SK-N-SH treated with all-trans-retinoic acid at 6 μM for 48 hours (cell line): Measurements from ENCODE around the gene MAN1A1.

ENCODE experiments used
- ATAC-seq: fragments of 200-7000 bp; cut with Tn5 transposase; 3 replicates; pipeline ENCODE4 v1.9.1; 2020; ENCODE audit warnings: mild to moderate bottlenecking, moderate library complexity
- ARNTL ChIP-seq: fragments of 450-650 bp; formaldehyde crosslinking; IDR thresholded peaks from 2 replicates; pipeline ENCODE4 v1.5.0; 2020; ENCODE audit warnings: low read depth, mild to moderate bottlenecking, moderate library complexity, borderline replicate concordance
- BACH2 ChIP-seq: fragments of 250-450 bp; sonication (Bioruptor Pico); IDR thresholded peaks from 2 replicates; pipeline ENCODE4 v1.9.0; 2021; ENCODE audit warnings: mild to moderate bottlenecking, borderline replicate concordance
- CSDC2 ChIP-seq: fragments of 250-450 bp; sonication (Bioruptor Pico); IDR thresholded peaks from 2 replicates; pipeline ENCODE4 v1.5.0; 2020; ENCODE audit warnings: mild to moderate bottlenecking, moderate library complexity
- CSRNP3 ChIP-seq: fragments of 250-450 bp; sonication (Bioruptor Pico); IDR thresholded peaks from 2 replicates; pipeline ENCODE4 v1.5.1; 2021; ENCODE audit warnings: mild to moderate bottlenecking, moderate library complexity
- ESRRG ChIP-seq: fragments of 250-450 bp; sonication (Bioruptor Pico); IDR thresholded peaks from 2 replicates; pipeline ENCODE4 v1.6.1; 2021; ENCODE audit warnings: mild to moderate bottlenecking
- GLIS3 ChIP-seq: fragments of 250-450 bp; sonication (Bioruptor Pico); IDR thresholded peaks from 2 replicates; pipeline ENCODE4 v1.5.0; 2020; ENCODE audit warnings: mild to moderate bottlenecking, moderate library complexity
- ISL1 ChIP-seq: fragments of 250-450 bp; sonication (Bioruptor Pico); IDR thresholded peaks from 2 replicates; pipeline ENCODE4 v2.1.2; 2022; ENCODE audit warnings: mild to moderate bottlenecking, moderate library complexity
- POU6F1 ChIP-seq: fragments of 250-450 bp; sonication (Bioruptor Pico); IDR thresholded peaks from 2 replicates; pipeline ENCODE4 v1.8.0; 2021; ENCODE audit warnings: low read depth, mild to moderate bottlenecking, moderate library complexity, borderline replicate concordance
- PPARA ChIP-seq: fragments of 250-450 bp; sonication (Bioruptor Pico); IDR thresholded peaks from 2 replicates; pipeline ENCODE4 v1.5.0; 2020; ENCODE audit warnings: mild to moderate bottlenecking, borderline replicate concordance
- RARB ChIP-seq: fragments of 250-450 bp; sonication (Bioruptor Pico); IDR thresholded peaks from 2 replicates; pipeline ENCODE4 v1.8.0; 2021; ENCODE audit warnings: mild to moderate bottlenecking, moderate library complexity
- SNAI2 ChIP-seq: fragments of 250-450 bp; sonication (Bioruptor Pico); IDR thresholded peaks from 2 replicates; pipeline ENCODE4 v1.5.0; 2020; ENCODE audit warnings: mild to moderate bottlenecking, moderate library complexity
- TOX ChIP-seq: fragments of 250-450 bp; sonication (Bioruptor Pico); IDR thresholded peaks from 2 replicates; pipeline ENCODE4 v1.8.0; 2021; ENCODE audit warnings: mild to moderate bottlenecking, moderate library complexity, borderline replicate concordance
- TSHZ2 ChIP-seq: fragments of 250-450 bp; sonication (Bioruptor Pico); IDR thresholded peaks from 2 replicates; pipeline ENCODE4 v1.5.0; 2020; ENCODE audit warnings: mild to moderate bottlenecking, moderate library complexity
- ZC3H10 ChIP-seq: fragments of 250-450 bp; sonication (Bioruptor Pico); IDR thresholded peaks from 2 replicates; pipeline ENCODE4 v1.5.1; 2021; ENCODE audit warnings: mild to moderate bottlenecking, moderate library complexity
- ZFP3 ChIP-seq: fragments of 250-450 bp; sonication (Bioruptor Pico); IDR thresholded peaks from 2 replicates; pipeline ENCODE4 v1.5.0; 2020; ENCODE audit warnings: mild to moderate bottlenecking, moderate library complexity
- ZFP30 ChIP-seq: fragments of 450-650 bp; formaldehyde crosslinking; IDR thresholded peaks from 2 replicates; pipeline ENCODE4 v1.5.0; 2022; ENCODE audit warnings: mild to moderate bottlenecking, moderate library complexity
- ZNF565 ChIP-seq: fragments of 450-650 bp; formaldehyde crosslinking; conservative IDR thresholded peaks from 2 replicates; pipeline ENCODE4 v1.5.0; 2020; ENCODE audit warnings: low read depth, mild to moderate bottlenecking, moderate library complexity
- ZNF70 ChIP-seq: fragments of 450-650 bp; formaldehyde crosslinking; IDR thresholded peaks from 2 replicates; pipeline ENCODE4 v1.5.0; 2020; ENCODE audit warnings: mild to moderate bottlenecking, moderate library complexity
- ZNF8 ChIP-seq: fragments of 450-650 bp; formaldehyde crosslinking; IDR thresholded peaks from 2 replicates; pipeline ENCODE4 v1.5.0; 2020; ENCODE audit warnings: mild to moderate bottlenecking, moderate library complexity

The MAN1A1 gene

GRCh38 chr6:119346936-119347335, 2.6 kb downstream of the MAN1A1 start:
- TF ChIP-seq ZFP3 (CRISPR knock-in tag) = no peak
- no peak for TF ChIP-seq PPARA (CRISPR knock-in tag)
- TF ChIP-seq ARNTL (CRISPR knock-in tag) = no peak
- no peak for TF ChIP-seq ZNF70
- TF ChIP-seq ZNF565 (CRISPR knock-in tag) = no peak
- TF ChIP-seq SNAI2 (CRISPR knock-in tag) = no peak
- ATAC-seq = no peak

GRCh38 chr6:119346450-119346849, 3.1 kb downstream of the MAN1A1 start:
- ATAC-seq = no peak
- TF ChIP-seq SNAI2 (CRISPR knock-in tag) = no peak
- TF ChIP-seq BACH2 = no peak
- TF ChIP-seq ZNF565 (CRISPR knock-in tag) = no peak
- TF ChIP-seq TOX = no peak
- no peak for TF ChIP-seq TSHZ2 (CRISPR knock-in tag)
- TF ChIP-seq ESRRG (CRISPR knock-in tag) = no peak
- TF ChIP-seq, all 23 proteins: peak for 0

GRCh38 chr6:119345114-119345513, 4.4 kb downstream of the MAN1A1 start:
- ATAC-seq = no peak
- TF ChIP-seq ZFP30 = no peak
- TF ChIP-seq GLIS3 (CRISPR knock-in tag) = no peak
- TF ChIP-seq ISL1 = no peak
- no peak for TF ChIP-seq CSRNP3 (CRISPR knock-in tag)
- TF ChIP-seq RARB (CRISPR knock-in tag) = no peak
- TF ChIP-seq PPARA (CRISPR knock-in tag) = no peak
- no peak for TF ChIP-seq ZNF8
- TF ChIP-seq POU6F1 (CRISPR knock-in tag) = no peak
- TF ChIP-seq ZC3H10 (CRISPR knock-in tag) = no peak

- TF ChIP-seq ARNTL (CRISPR knock-in tag) (no peak), TOX (no peak), ZNF70 (no peak), POU6F1 (CRISPR knock-in tag) (no peak)
- TF ChIP-seq, all 23 proteins: peak for 0
- ATAC-seq = no peak
These were observed 5.3 kb downstream of the MAN1A1 start for GRCh38 chr6:119344306-119344705.

GRCh38 chr6:119343573-119344146, 5.9 kb downstream of the MAN1A1 start:
- no peak for ATAC-seq
- TF ChIP-seq ESRRG (CRISPR knock-in tag) (no peak), ZNF70 (no peak), ZFP3 (CRISPR knock-in tag) (no peak), ZC3H10 (CRISPR knock-in tag) (no peak), PPARA (CRISPR knock-in tag) (no peak), CSRNP3 (CRISPR knock-in tag) (no peak), ARNTL (CRISPR knock-in tag) (no peak), TOX (no peak), GLIS3 (CRISPR knock-in tag) (no peak), ZNF8 (no peak), CSDC2 (no peak), BACH2 (no peak), ZNF565 (CRISPR knock-in tag) (no peak)
